Keratinocyte (primary cell): ENCODE measurements around the gene TJP3. TPM values are rescaled to one million over a fixed set of nuclear protein-coding genes. Genes with fewer than 3 reads are reported as not detected.

Source experiments
- DNase-seq: peaks from one replicate; pipeline ENCODE4 v3.0.0-alpha.2; 2011; ENCODE audit warnings: low read depth, missing footprints, low spot score
- FAIRE-seq: peaks from 2 replicates; lab custom pipeline; 2011; peaks lifted over from hg19 to GRCh38; lab: Jason Lieb, UNC
- H2AFZ ChIP-seq: 2 replicates; pipeline ENCODE4 v1.6.0; 2012; ENCODE audit warnings: low read length, control low read depth, inconsistent platforms; ENCODE audit not compliant: control insufficient read depth
- H3K27ac ChIP-seq: 2 replicates; pipeline ENCODE4 v1.5.1; 2011; ENCODE audit warnings: low read length; ENCODE audit not compliant: control insufficient read depth, insufficient read depth
- H3K27me3 ChIP-seq: 3 replicates; pipeline ENCODE4 v1.6.0; 2011; ENCODE audit warnings: low read length; ENCODE audit not compliant: control insufficient read depth, insufficient read depth; ENCODE audit errors: extremely low read depth
- H3K36me3 ChIP-seq, 2 experiments: 2 replicates in 1 of 2; 3 replicates in 1 of 2; pipeline ENCODE4 v1.5.1; 2011; ENCODE audit warnings: low read length in 2 of 2, mild to moderate bottlenecking in 1 of 2; ENCODE audit not compliant: control insufficient read depth in 2 of 2, insufficient read depth in 2 of 2; ENCODE audit errors: extremely low read depth in 1 of 2
- H3K4me1 ChIP-seq: 3 replicates; pipeline ENCODE4 v1.5.1; 2011; ENCODE audit warnings: low read length; ENCODE audit not compliant: control insufficient read depth, insufficient read depth; ENCODE audit errors: extremely low read depth
- H3K4me2 ChIP-seq: 3 replicates; pipeline ENCODE4 v1.6.0; 2011; ENCODE audit warnings: low read depth, low read length; ENCODE audit not compliant: control insufficient read depth, insufficient read depth; ENCODE audit errors: extremely low read depth
- H3K4me3 ChIP-seq, 3 experiments: fragments of 200-600 bp in 1 of 3; sonication (generic) in 1 of 3; 2 replicates in 2 of 3; 3 replicates in 1 of 3; pipeline ENCODE4 v1.5.1; 2011 to 2016; ENCODE audit warnings: low read length in 3 of 3, mild to moderate bottlenecking in 3 of 3, control low read depth in 2 of 3, inconsistent platforms in 1 of 3, low read depth in 1 of 3, mixed read lengths in 1 of 3, mixed run types in 1 of 3, moderate library complexity in 1 of 3; ENCODE audit not compliant: control insufficient read depth in 2 of 3, insufficient read depth in 2 of 3; ENCODE audit errors: extremely low read depth in 1 of 3
- H3K79me2 ChIP-seq: 2 replicates; pipeline ENCODE4 v1.6.0; 2012; ENCODE audit warnings: low read length; ENCODE audit not compliant: control insufficient read depth, insufficient read depth
- H3K9ac ChIP-seq: 3 replicates; pipeline ENCODE4 v1.6.0; 2011; ENCODE audit warnings: low read length; ENCODE audit not compliant: control insufficient read depth, insufficient read depth; ENCODE audit errors: extremely low read depth
- H3K9me1 ChIP-seq: 3 replicates; pipeline ENCODE4 v1.6.0; 2011; ENCODE audit warnings: low read length; ENCODE audit not compliant: control insufficient read depth, insufficient read depth; ENCODE audit errors: extremely low read depth
- H3K9me3 ChIP-seq: 2 replicates; pipeline ENCODE4 v1.5.1; 2012; ENCODE audit warnings: low read depth, low read length; ENCODE audit not compliant: control insufficient read depth
- H4K20me1 ChIP-seq: 3 replicates; pipeline ENCODE4 v1.6.0; 2011; ENCODE audit warnings: low read length; ENCODE audit not compliant: control insufficient read depth, insufficient read depth; ENCODE audit errors: extremely low read depth
- EZH2 ChIP-seq: IDR thresholded peaks from one replicate; pipeline ENCODE4 v1.6.1; 2012; ENCODE audit warnings: inconsistent platforms, mild to moderate bottlenecking, low read length, moderate library complexity
- dilution Hi-C: fragments of 300-500 bp; cut with MboI; formaldehyde crosslinking; loops from one replicate; pipeline ENCODE4 v1.7.0; 2020; ENCODE audit warnings: low sequenced_read_pairs; ENCODE audit not compliant: extremely low pct_ligation_motif_present
- polyA plus RNA-seq, 5 experiments: library from polyadenylated mRNA; depleted of rRNA in 3 of 5; stranded (reverse) in 3 of 5; stranded (forward) in 1 of 5; unstranded in 1 of 5; fragments of >200 nt; gene quantifications; 1 replicate in 1 of 5; 2 replicates in 3 of 5; 3 replicates in 1 of 5; pipeline versions ENCODE4 v1.2.1 to v1.2.3, GENCODE V29; 2011 to 2012; ENCODE audit warnings: missing spikeins in 2 of 5, low read depth in 1 of 5, low replicate concordance in 1 of 5
- small RNA-seq, 3 experiments: library from RNA; depleted of rRNA; stranded (forward); fragments of <200 nt; gene quantifications; one replicate each; pipeline ENCODE3, GENCODE V24; 2012; ENCODE audit warnings: low read depth in 3 of 3, low replicate concordance in 1 of 3; ENCODE audit not compliant: insufficient read length in 3 of 3
- TF ChIP-seq, protein P1 (sequence below), 3 experiments: IDR thresholded peaks in 1 of 3; conservative IDR thresholded peaks in 1 of 3; optimal IDR thresholded peaks in 1 of 3; 2 replicates in 2 of 3; 3 replicates in 1 of 3; pipeline versions ENCODE3 to v1.5.1; 2011; ENCODE audit warnings: low read length in 3 of 3, mild to moderate bottlenecking in 3 of 3, moderate library complexity in 2 of 3, control low read depth in 1 of 3, inconsistent platforms in 1 of 3; ENCODE audit not compliant: insufficient read depth in 2 of 3; ENCODE audit errors: extremely low read depth in 1 of 3

The TJP3 gene
- polyA plus RNA-seq, 1 donor (not counting 4 experiments of a cell fraction or from before 2014, with no cell fraction given): 0.08 TPM

DNA sequence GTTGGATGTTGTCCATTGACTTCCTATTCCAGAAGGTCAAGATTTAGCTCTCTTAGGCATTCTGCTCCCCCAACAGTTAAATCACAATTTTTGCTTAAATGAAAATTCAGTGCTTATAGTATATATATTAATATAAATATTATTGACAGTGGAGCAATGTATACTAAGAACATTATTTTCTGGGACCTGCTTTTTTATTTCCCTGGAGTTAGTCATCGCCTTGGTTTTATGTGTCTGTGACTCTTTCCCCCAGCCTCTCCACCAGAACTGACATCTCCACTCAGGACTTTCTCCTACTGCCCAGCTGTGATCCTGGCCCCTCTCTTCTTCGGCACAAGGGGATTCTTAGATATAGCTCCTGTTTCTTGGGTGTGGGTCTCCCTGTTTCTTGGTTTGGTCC lies 88.2 kb downstream of the TJP3 start:
- Histone ChIP-seq H3K9me3 (peaks cover 2% of the 10 kb centered on the region), H3K9ac (no peak overlapping the region), H3K27ac (no peak overlapping the region), H3K79me2 (no peaks in the 10 kb centered on the region), H3K4me2 (no peak overlapping the region), H4K20me1 (no peaks in the 10 kb centered on the region), H3K4me1 (no peaks in the 10 kb centered on the region), H3K27me3 (peaks cover 14% of the 10 kb centered on the region), H3K36me3 (no peaks in the 10 kb centered on the region), H2AFZ (no peak overlapping the region), H3K9me1 (no peaks in the 10 kb centered on the region), H3K4me3 (no peak overlapping the region)
- no peak for TF ChIP-seq EZH2
- TF ChIP-seq, protein P1, sequence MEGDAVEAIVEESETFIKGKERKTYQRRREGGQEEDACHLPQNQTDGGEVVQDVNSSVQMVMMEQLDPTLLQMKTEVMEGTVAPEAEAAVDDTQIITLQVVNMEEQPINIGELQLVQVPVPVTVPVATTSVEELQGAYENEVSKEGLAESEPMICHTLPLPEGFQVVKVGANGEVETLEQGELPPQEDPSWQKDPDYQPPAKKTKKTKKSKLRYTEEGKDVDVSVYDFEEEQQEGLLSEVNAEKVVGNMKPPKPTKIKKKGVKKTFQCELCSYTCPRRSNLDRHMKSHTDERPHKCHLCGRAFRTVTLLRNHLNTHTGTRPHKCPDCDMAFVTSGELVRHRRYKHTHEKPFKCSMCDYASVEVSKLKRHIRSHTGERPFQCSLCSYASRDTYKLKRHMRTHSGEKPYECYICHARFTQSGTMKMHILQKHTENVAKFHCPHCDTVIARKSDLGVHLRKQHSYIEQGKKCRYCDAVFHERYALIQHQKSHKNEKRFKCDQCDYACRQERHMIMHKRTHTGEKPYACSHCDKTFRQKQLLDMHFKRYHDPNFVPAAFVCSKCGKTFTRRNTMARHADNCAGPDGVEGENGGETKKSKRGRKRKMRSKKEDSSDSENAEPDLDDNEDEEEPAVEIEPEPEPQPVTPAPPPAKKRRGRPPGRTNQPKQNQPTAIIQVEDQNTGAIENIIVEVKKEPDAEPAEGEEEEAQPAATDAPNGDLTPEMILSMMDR (optimal IDR thresholded peaks at IDR 0.05 in 1 of 3, IDR thresholded peaks at IDR 0.05 in 1 of 3, conservative IDR thresholded peaks at IDR 0.05 in 1 of 3; ENCODE audit: extremely low read depth in 1 of 3, insufficient read depth in 2 of 3, low read length in 3 of 3): no peak
- DNase-seq (no peak), FAIRE-seq (no peak)
- dilution Hi-C loops: no loop called here

DNA sequence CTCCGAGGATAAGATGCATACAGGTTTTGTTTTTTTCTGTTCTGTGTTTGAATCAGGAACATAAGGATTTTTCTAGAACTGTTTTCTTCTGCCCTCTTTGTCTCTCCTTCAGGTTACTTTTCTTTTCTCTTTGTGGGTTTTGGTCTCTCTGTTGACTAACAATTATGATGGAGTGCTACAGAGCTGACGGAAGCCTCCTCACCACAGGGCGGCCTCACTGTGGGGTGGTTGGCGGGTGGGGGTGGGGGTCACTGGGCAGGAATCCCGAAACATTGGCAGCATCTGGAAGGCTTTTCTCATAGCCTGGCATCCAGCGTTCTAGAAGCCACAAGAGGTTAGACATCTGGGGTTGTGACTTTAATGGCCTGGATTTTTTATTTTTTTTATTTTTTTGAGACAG lies 90.0 kb downstream of the TJP3 start:
- Histone ChIP-seq H3K4me1 (peaks cover 2% of the 10 kb centered on the region), H4K20me1 (no peaks in the 10 kb centered on the region), H3K79me2 (no peaks in the 10 kb centered on the region), H3K36me3 (no peaks in the 10 kb centered on the region), H3K9ac (no peak overlapping the region), H3K4me3 (no peak overlapping the region), H3K9me3 (peaks cover 2% of the 10 kb centered on the region), H3K9me1 (no peaks in the 10 kb centered on the region), H3K27ac (no peak overlapping the region), H3K4me2 (no peak overlapping the region), H3K27me3 (peaks cover 30% of the 10 kb centered on the region), H2AFZ (no peak overlapping the region)
- no peak for TF ChIP-seq EZH2
- TF ChIP-seq, protein P1 (optimal IDR thresholded peaks at IDR 0.05 in 1 of 3, IDR thresholded peaks at IDR 0.05 in 1 of 3, conservative IDR thresholded peaks at IDR 0.05 in 1 of 3; ENCODE audit: extremely low read depth in 1 of 3, insufficient read depth in 2 of 3, low read length in 3 of 3): no peak
- dilution Hi-C loops: no loop called here
- FAIRE-seq: no peak
- DNase-seq: no peak

Small RNA genes lying within 50 kb of the gene (small RNA-seq; reads per million reads assigned to genes)
- 0 reads per million in 3 experiments for gene AC005777.1

Other genes starting within 250 kb of the TJP3 start
- gene SMIM24, start 227.9 kb upstream of the TJP3 start, polyA plus RNA-seq: not detected in 3 replicates
- gene SMIM44, start 224.9 kb upstream of the TJP3 start, polyA plus RNA-seq: not detected in 3 replicates
- 4.2 to 7.4 TPM (median 6.2 TPM) in 3 replicates for gene DOHH, start 207.7 kb upstream of the TJP3 start, polyA plus RNA-seq
- 23.3 to 28.1 TPM (median 26.3 TPM) in 3 replicates for gene FZR1, start 202.1 kb upstream of the TJP3 start, polyA plus RNA-seq
- not detected in 3 replicates for gene TEKTIP1, start 169.2 kb upstream of the TJP3 start, polyA plus RNA-seq
- 30.0 to 44.7 TPM (median 34.8 TPM) in 3 replicates for gene MFSD12, start 150.8 kb upstream of the TJP3 start, polyA plus RNA-seq
- 27.9 to 38.3 TPM (median 27.9 TPM) in 3 replicates for gene HMG20B, start 135.4 kb upstream of the TJP3 start, polyA plus RNA-seq
- gene GIPC3, start 122.9 kb upstream of the TJP3 start, polyA plus RNA-seq: not detected in 3 replicates
- not detected in 3 replicates for gene TBXA2R, start 101.5 kb upstream of the TJP3 start, polyA plus RNA-seq
- gene CACTIN, start 81.6 kb upstream of the TJP3 start, polyA plus RNA-seq: 10.8 to 15.0 TPM (median 11.1 TPM) in 3 replicates
- 3.6 to 8.2 TPM (median 3.8 TPM) in 3 replicates for gene PIP5K1C, start 7.9 kb upstream of the TJP3 start, polyA plus RNA-seq
- gene APBA3, start 53.3 kb downstream of the TJP3 start, polyA plus RNA-seq: 5.6 to 14.0 TPM (median 6.7 TPM) in 3 replicates
- 27.0 to 35.6 TPM (median 30.0 TPM) in 3 replicates for gene MRPL54, start 54.3 kb downstream of the TJP3 start, polyA plus RNA-seq
- gene RAX2, start 63.8 kb downstream of the TJP3 start, polyA plus RNA-seq: not detected in 3 replicates
- gene MATK, start 78.0 kb downstream of the TJP3 start, polyA plus RNA-seq: 0.05 to 0.27 TPM (median 0.16 TPM) in 3 replicates
- not detected in 3 replicates for gene ZFR2, start 160.7 kb downstream of the TJP3 start, polyA plus RNA-seq
- not detected in 3 replicates for gene ATCAY, start 172.3 kb downstream of the TJP3 start, polyA plus RNA-seq
- not detected in 3 replicates for gene NMRK2, start 224.7 kb downstream of the TJP3 start, polyA plus RNA-seq